Neural progenitor cell (in vitro differentiated cells): ENCODE results near the gene ZNF484. TPM values are rescaled to one million over a fixed set of nuclear protein-coding genes. Genes with fewer than 3 reads are reported as not detected.
A peak's percentile ranks its signal among the peaks of the same experiment; 100 is the strongest.
"Not testable (repeated sequence)": the region's sequence is repeated elsewhere in the genome, so short reads cannot be mapped to it uniquely, and the experiment has no call there.

Experiments
- DNase-seq: peaks from one replicate; pipeline ENCODE4 v3.0.0-alpha.2; 2016; ENCODE audit warnings: low spot score
- H2AFZ ChIP-seq: fragments of 200-600 bp; sonication (generic); replicated peaks from 2 replicates; pipeline ENCODE4 v1.6.1; 2016; ENCODE audit warnings: antibody characterized with exemption
- H3F3A ChIP-seq: fragments of 200-600 bp; sonication (generic); 2 replicates; pipeline ENCODE4 v1.6.1; 2016; ENCODE audit warnings: antibody characterized with exemption, low read depth
- H3K27ac ChIP-seq: fragments of 200-600 bp; sonication (generic); 2 replicates; pipeline ENCODE4 v1.5.1; 2016; ENCODE audit warnings: mild to moderate bottlenecking
- H3K27me3 ChIP-seq: fragments of 200-600 bp; sonication (generic); 2 replicates; pipeline ENCODE4 v1.6.1; 2016; ENCODE audit warnings: mild to moderate bottlenecking, moderate library complexity
- H3K36me3 ChIP-seq: fragments of 200-600 bp; sonication (generic); 2 replicates; pipeline ENCODE4 v1.5.1; 2016
- H3K4me1 ChIP-seq: fragments of 200-600 bp; sonication (generic); 2 replicates; pipeline ENCODE4 v1.6.1; 2016; ENCODE audit warnings: mixed run types
- H3K4me2 ChIP-seq: fragments of 200-600 bp; sonication (generic); 2 replicates; pipeline ENCODE4 v1.6.1; 2016
- H3K4me3 ChIP-seq: fragments of 200-600 bp; sonication (generic); 2 replicates; pipeline ENCODE4 v1.5.1; 2016
- H3K79me2 ChIP-seq: fragments of 200-600 bp; sonication (generic); 2 replicates; pipeline ENCODE4 v1.6.1; 2016; ENCODE audit warnings: low read depth
- H3K9ac ChIP-seq: fragments of 200-600 bp; sonication (generic); 2 replicates; pipeline ENCODE4 v1.6.1; 2016
- H3K9me3 ChIP-seq: fragments of 200-600 bp; sonication (generic); 2 replicates; pipeline ENCODE4 v1.5.1; 2016; ENCODE audit warnings: low read depth
- H4K20me1 ChIP-seq: fragments of 200-600 bp; sonication (generic); 2 replicates; pipeline ENCODE4 v1.6.1; 2016; ENCODE audit warnings: low read depth
- H3K27ac Mint-ChIP-seq: 3 replicates; pipeline ENCODE4 v1.8.0; 2021; ENCODE audit warnings: mixed read lengths
- H3K27me3 Mint-ChIP-seq: 2 replicates; pipeline ENCODE4 v1.8.0; 2022; ENCODE audit warnings: low read depth, mild to moderate bottlenecking, inconsistent platforms, moderate library complexity, mixed read lengths; ENCODE audit not compliant: insufficient read depth
- H3K36me3 Mint-ChIP-seq: 3 replicates; pipeline ENCODE4 v1.8.0; 2021; ENCODE audit warnings: mixed read lengths
- H3K4me1 Mint-ChIP-seq: 3 replicates; pipeline ENCODE4 v1.8.0; 2021; ENCODE audit warnings: mixed read lengths
- H3K4me3 Mint-ChIP-seq: 3 replicates; pipeline ENCODE4 v1.8.0; 2021; ENCODE audit warnings: mild to moderate bottlenecking, moderate library complexity, mixed read lengths
- H3K9me3 Mint-ChIP-seq: 3 replicates; pipeline ENCODE4 v1.8.0; 2020; ENCODE audit warnings: mixed read lengths
- CTCF ChIP-seq: fragments of 200-600 bp; sonication (generic); IDR thresholded peaks from 2 replicates; pipeline ENCODE4 v1.5.1; 2017; ENCODE audit warnings: antibody characterized with exemption, mild to moderate bottlenecking
- EZH2 ChIP-seq: fragments of 200-600 bp; sonication (generic); IDR thresholded peaks from 2 replicates; pipeline ENCODE4 v1.6.1; 2017; ENCODE audit warnings: antibody characterized with exemption, mild to moderate bottlenecking, moderate library complexity
- EZH2phosphoT487 ChIP-seq: fragments of 200-600 bp; sonication (generic); IDR thresholded peaks from 2 replicates; pipeline ENCODE4 v1.6.1; 2017; ENCODE audit warnings: antibody characterized with exemption
- total RNA-seq: library from RNA; depleted of rRNA; stranded (reverse); fragments of >200 nt; gene quantifications from 2 replicates; pipeline ENCODE4 v1.2.3, GENCODE V29; 2015; ENCODE audit warnings: low replicate concordance

ZNF484 gene
- total RNA-seq, 1 donor from 2014 or later, result 36.9 TPM

GRCh38 chr9:92807031-92807756 lies 70.6 kb downstream of the ZNF484 start:
- no peaks in the 10 kb centered on the region for H3K9me3 Mint-ChIP-seq
- no peak overlapping the region for H3K4me3 ChIP-seq
- no peak overlapping the region for H3K4me2 ChIP-seq
- peaks cover 46% of the 10 kb centered on the region for H3K27me3 Mint-ChIP-seq
- H2AFZ ChIP-seq, result no peak overlapping the region
- peaks cover 4% of the 10 kb centered on the region for H3K4me1 Mint-ChIP-seq
- H3K27ac ChIP-seq, result no peak overlapping the region
- H3F3A ChIP-seq, result peaks cover 2% of the 10 kb centered on the region
- H3K79me2 ChIP-seq, result no peaks in the 10 kb centered on the region
- peaks cover 32% of the 10 kb centered on the region for H4K20me1 ChIP-seq
- no peaks in the 10 kb centered on the region for H3K9me3 ChIP-seq
- TF ChIP-seq EZH2phosphoT487 (peak; percentile 51), CTCF (no peak)
- H3K4me1 ChIP-seq, result no peaks in the 10 kb centered on the region
- DNase-seq, result peak; percentile 11
- H3K9ac ChIP-seq, result no peak overlapping the region
- H3K27me3 ChIP-seq, result peaks cover 95% of the 10 kb centered on the region
- no peak overlapping the region for H3K4me3 Mint-ChIP-seq
- no peaks in the 10 kb centered on the region for H3K36me3 ChIP-seq
- no peak overlapping the region for H3K27ac Mint-ChIP-seq
- H3K36me3 Mint-ChIP-seq, result no peaks in the 10 kb centered on the region

GRCh38 chr9:92804727-92805126 lies 73.1 kb downstream of the ZNF484 start:
- TF ChIP-seq EZH2phosphoT487, result no peak
- no peak for TF ChIP-seq EZH2
- TF ChIP-seq CTCF, result no peak
- Histone ChIP-seq H3K9ac (no peak overlapping the region), H3K27ac (no peak overlapping the region), H3K4me1 (no peaks in the 10 kb centered on the region), H4K20me1 (peaks cover 24% of the 10 kb centered on the region), H3K27me3 (peaks cover 70% of the 10 kb centered on the region), H3K4me3 (no peak overlapping the region), H3K36me3 (no peaks in the 10 kb centered on the region), H3K4me2 (no peak overlapping the region), H3K9me3 (no peaks in the 10 kb centered on the region), H3K79me2 (no peaks in the 10 kb centered on the region), H3F3A (no peaks in the 10 kb centered on the region), H2AFZ (no peak overlapping the region)
- peaks cover 29% of the 10 kb centered on the region for H3K27me3 Mint-ChIP-seq
- H3K9me3 Mint-ChIP-seq, result no peaks in the 10 kb centered on the region
- H3K4me3 Mint-ChIP-seq, result no peak overlapping the region
- no peak for DNase-seq
- no peaks in the 10 kb centered on the region for H3K36me3 Mint-ChIP-seq
- H3K27ac Mint-ChIP-seq, result no peak overlapping the region
- H3K4me1 Mint-ChIP-seq, result peaks cover 4% of the 10 kb centered on the region

GRCh38 chr9:92798358-92798757 lies 79.5 kb downstream of the ZNF484 start:
- Histone ChIP-seq H3K4me3 (no peak overlapping the region), H3K4me2 (no peak overlapping the region), H4K20me1 (no peaks in the 10 kb centered on the region), H3K4me1 (no peaks in the 10 kb centered on the region), H3K36me3 (no peaks in the 10 kb centered on the region), H3K9ac (no peak overlapping the region), H2AFZ (no peak overlapping the region), H3K9me3 (no peaks in the 10 kb centered on the region), H3K79me2 (no peaks in the 10 kb centered on the region), H3K27me3 (peaks cover 11% of the 10 kb centered on the region), H3F3A (no peaks in the 10 kb centered on the region), H3K27ac (no peak overlapping the region)
- no peaks in the 10 kb centered on the region for H3K4me1 Mint-ChIP-seq
- TF ChIP-seq EZH2phosphoT487, result no peak
- TF ChIP-seq EZH2, result no peak
- no peak for TF ChIP-seq CTCF
- no peaks in the 10 kb centered on the region for H3K9me3 Mint-ChIP-seq
- DNase-seq, result no peak
- no peaks in the 10 kb centered on the region for H3K36me3 Mint-ChIP-seq
- no peak overlapping the region for H3K4me3 Mint-ChIP-seq
- peaks cover 6% of the 10 kb centered on the region for H3K27me3 Mint-ChIP-seq
- H3K27ac Mint-ChIP-seq, result no peak overlapping the region

- H3K4me1 Mint-ChIP-seq, DNase-seq, H3K4me3 Mint-ChIP-seq, H3K4me1 ChIP-seq, H3F3A ChIP-seq, H3K27me3 ChIP-seq, H2AFZ ChIP-seq, H3K27me3 Mint-ChIP-seq, H3K27ac Mint-ChIP-seq, H3K4me3 ChIP-seq, H3K4me2 ChIP-seq, H3K9me3 Mint-ChIP-seq, H3K9ac ChIP-seq, H3K36me3 ChIP-seq, H3K9me3 ChIP-seq, H4K20me1 ChIP-seq, H3K27ac ChIP-seq, H3K79me2 ChIP-seq, H3K36me3 Mint-ChIP-seq: not testable (repeated sequence)
Observed at GRCh38 chr9:92796337-92796804, 81.5 kb downstream of the ZNF484 start.
